Neutrophil (primary cell): Measurements from ENCODE around the gene WASF1.
"Not testable (repeated sequence)": the region's sequence is repeated elsewhere in the genome, so short reads cannot be mapped to it uniquely, and the experiment has no call there.

Experiments
- H3K27ac ChIP-seq: fragments of 200-600 bp; sonication (generic); 2 replicates; pipeline ENCODE4 v1.5.1; 2016; ENCODE audit warnings: mild to moderate bottlenecking, moderate library complexity
- H3K27me3 ChIP-seq: fragments of 200-600 bp; sonication (generic); 2 replicates; pipeline ENCODE4 v1.6.0; 2016; ENCODE audit warnings: mild to moderate bottlenecking
- H3K36me3 ChIP-seq: fragments of 200-600 bp; sonication (generic); 2 replicates; pipeline ENCODE4 v1.5.1; 2017
- H3K4me1 ChIP-seq, 2 experiments: fragments of 200-600 bp in 1 of 2; sonication (generic) in 1 of 2; 1 replicate in 1 of 2; 2 replicates in 1 of 2; pipeline versions ENCODE4 v1.5.1 to v1.6.1; 2013 to 2016; ENCODE audit warnings: low read depth in 1 of 2, low read length in 1 of 2, mild to moderate bottlenecking in 1 of 2, moderate library complexity in 1 of 2; ENCODE audit not compliant: control insufficient read depth in 1 of 2, insufficient read depth in 1 of 2
- H3K4me3 ChIP-seq, 2 experiments: fragments of 200-600 bp in 1 of 2; sonication (generic) in 1 of 2; 1 replicate in 1 of 2; 2 replicates in 1 of 2; pipeline ENCODE4 v1.5.1; 2013 to 2016; ENCODE audit warnings: low read depth in 1 of 2, low read length in 1 of 2, mild to moderate bottlenecking in 1 of 2, moderate library complexity in 1 of 2
- H3K9me3 ChIP-seq: fragments of 200-600 bp; sonication (generic); 2 replicates; pipeline ENCODE4 v1.5.1; 2016
- TF ChIP-seq, protein P1 (sequence below): fragments of 200-600 bp; sonication (generic); IDR thresholded peaks from 2 replicates; pipeline ENCODE4 v1.5.1; 2016; ENCODE audit warnings: antibody characterized with exemption

The WASF1 gene

DNA sequence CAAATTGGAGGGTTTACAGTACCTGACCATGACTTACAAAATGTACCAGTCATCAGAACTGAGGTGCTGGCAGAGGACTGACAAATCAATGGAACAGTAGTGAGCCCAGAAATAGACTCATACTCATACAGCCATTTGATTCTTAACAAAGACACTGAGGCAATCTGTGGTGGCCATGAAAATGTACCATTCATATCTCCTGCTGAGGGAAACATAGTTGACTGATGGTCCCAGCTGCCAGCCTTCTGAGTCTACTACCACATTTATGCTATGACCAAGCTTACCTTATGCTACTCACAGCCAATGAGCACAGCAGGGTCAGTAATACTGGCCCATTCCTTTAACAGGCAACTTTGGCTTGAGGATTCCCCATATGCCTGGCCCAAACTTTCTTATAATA lies 88.6 kb downstream of the WASF1 start:
- no peaks in the 10 kb centered on the region for H3K27me3 ChIP-seq
- no peak overlapping the region for H3K27ac ChIP-seq
- TF ChIP-seq, protein P1, sequence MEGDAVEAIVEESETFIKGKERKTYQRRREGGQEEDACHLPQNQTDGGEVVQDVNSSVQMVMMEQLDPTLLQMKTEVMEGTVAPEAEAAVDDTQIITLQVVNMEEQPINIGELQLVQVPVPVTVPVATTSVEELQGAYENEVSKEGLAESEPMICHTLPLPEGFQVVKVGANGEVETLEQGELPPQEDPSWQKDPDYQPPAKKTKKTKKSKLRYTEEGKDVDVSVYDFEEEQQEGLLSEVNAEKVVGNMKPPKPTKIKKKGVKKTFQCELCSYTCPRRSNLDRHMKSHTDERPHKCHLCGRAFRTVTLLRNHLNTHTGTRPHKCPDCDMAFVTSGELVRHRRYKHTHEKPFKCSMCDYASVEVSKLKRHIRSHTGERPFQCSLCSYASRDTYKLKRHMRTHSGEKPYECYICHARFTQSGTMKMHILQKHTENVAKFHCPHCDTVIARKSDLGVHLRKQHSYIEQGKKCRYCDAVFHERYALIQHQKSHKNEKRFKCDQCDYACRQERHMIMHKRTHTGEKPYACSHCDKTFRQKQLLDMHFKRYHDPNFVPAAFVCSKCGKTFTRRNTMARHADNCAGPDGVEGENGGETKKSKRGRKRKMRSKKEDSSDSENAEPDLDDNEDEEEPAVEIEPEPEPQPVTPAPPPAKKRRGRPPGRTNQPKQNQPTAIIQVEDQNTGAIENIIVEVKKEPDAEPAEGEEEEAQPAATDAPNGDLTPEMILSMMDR = no peak
- H3K36me3 ChIP-seq = no peaks in the 10 kb centered on the region
- H3K4me1 ChIP-seq = peaks cover 0 to under 1% of the 10 kb centered on the region in 2 experiments
- H3K9me3 ChIP-seq = no peaks in the 10 kb centered on the region
- no peak overlapping the region for H3K4me3 ChIP-seq

DNA sequence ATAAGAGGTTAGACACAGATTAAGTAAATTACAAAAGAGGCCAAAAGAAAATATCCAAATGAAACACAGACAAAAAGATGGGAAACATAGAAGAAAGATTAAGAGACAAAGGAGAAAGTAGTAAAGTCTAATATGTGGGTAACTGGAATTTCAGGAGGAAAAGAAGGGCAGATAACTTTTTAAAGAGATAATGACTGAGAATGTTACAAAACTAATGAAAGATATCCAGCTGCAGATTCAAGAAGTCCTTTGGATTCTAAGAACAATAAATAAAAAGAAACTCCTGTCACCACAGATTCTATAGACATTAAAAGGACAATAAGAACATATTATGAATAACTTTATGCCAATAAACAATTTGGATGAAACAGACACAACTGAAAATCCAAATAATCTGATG lies 90.1 kb downstream of the WASF1 start:
- H3K36me3 ChIP-seq = no peaks in the 10 kb centered on the region
- H3K27ac ChIP-seq = no peak overlapping the region
- H3K4me3 ChIP-seq = no peak overlapping the region

DNA sequence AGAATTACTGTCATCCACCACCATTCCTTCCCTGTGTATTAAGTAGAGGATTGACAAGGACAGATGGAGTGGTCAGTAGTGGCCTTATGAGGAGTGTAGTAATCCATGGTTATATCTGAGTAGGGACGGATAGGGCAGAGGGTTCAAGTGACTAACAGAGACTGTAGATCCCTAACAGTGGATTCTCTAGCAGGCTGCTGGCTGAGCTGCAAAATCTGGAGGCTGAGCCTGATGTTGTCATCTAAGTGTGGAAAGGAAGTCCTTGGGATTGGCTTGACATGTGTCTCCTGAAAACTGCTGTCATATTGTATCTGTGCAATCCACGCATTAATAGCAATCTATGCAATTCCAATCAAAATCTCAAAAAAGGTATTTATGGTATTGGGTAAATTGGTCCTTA lies 94.2 kb downstream of the WASF1 start:
- no peaks in the 10 kb centered on the region for H3K9me3 ChIP-seq
- no peaks in the 10 kb centered on the region for H3K27me3 ChIP-seq
- TF ChIP-seq, protein P1 = no peak
- no peaks in the 10 kb centered on the region for H3K4me1 ChIP-seq
- no peaks in the 10 kb centered on the region for H3K36me3 ChIP-seq
- no peak overlapping the region for H3K27ac ChIP-seq
- no peak overlapping the region for H3K4me3 ChIP-seq

More for the DNA sequence above, 90.1 kb downstream of the WASF1 start:
- no peaks in the 10 kb centered on the region for H3K9me3 ChIP-seq
- H3K27me3 ChIP-seq = no peaks in the 10 kb centered on the region
- TF ChIP-seq, protein P1 = no peak
- H3K4me1 ChIP-seq = no peaks in the 10 kb centered on the region

DNA sequence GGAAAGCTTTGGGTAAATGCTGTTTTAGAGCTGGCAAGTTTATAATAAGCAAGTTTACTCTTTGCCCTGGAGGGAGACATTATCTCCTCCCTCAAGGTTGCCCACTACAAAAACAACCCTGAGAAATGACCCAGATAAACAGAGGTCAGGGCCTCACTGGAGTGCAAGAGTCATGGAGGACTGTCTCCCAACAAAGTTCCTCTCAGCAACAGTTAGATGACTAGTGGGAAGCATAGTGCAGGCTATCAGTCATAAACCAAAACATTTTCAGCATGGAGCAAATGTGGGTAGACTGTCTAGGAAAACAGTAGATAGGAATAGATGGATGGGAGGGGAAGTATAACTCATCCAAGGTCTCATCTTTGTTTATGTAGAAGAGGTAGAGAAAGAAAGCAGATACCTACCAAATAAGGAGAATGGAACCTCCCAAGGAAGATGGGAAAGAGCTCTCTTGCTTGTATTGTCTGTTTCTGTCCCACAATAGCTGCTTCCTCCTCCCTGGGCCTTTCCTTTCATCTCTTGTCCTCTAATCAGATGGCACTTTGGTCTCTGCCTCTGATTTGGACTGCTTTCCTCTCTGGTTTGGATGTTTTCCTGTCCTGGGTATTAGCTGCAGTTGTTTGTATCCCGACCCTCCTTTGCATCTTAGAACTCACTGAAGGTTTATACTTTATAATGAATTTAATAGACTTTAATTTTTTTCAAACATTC lies 95.4 kb downstream of the WASF1 start:
- no peak overlapping the region for H3K27ac ChIP-seq

DNA sequence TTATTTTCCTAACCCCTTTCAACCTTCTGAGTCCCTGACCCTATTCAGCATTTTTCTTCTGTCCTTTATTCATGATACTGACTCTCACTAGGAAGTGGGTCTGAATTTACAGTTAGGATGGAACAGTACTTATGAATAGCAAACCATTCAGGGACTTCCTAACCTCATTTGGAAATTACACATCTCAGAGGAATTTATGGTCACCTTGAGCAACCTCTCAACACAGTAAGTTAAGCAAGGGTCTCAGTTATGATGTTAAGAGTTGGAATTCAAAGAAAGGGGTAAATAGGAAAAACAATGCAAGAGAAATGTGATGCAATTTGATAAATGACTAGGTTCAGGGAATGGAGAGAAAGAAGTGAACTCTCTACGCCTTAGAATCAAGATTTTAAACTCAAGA lies 104.1 kb downstream of the WASF1 start:
- no peak overlapping the region for H3K4me3 ChIP-seq
- TF ChIP-seq, protein P1 = no peak
- no peaks in the 10 kb centered on the region for H3K36me3 ChIP-seq
- no peak overlapping the region for H3K27ac ChIP-seq
- no peaks in the 10 kb centered on the region for H3K27me3 ChIP-seq
- H3K4me1 ChIP-seq = no peaks in the 10 kb centered on the region
- no peaks in the 10 kb centered on the region for H3K9me3 ChIP-seq

More for the DNA sequence above, 95.4 kb downstream of the WASF1 start:
- Histone ChIP-seq H3K4me3 (no peak overlapping the region), H3K27me3 (no peaks in the 10 kb centered on the region), H3K4me1 (no peaks in the 10 kb centered on the region), H3K36me3 (no peaks in the 10 kb centered on the region), H3K9me3 (no peaks in the 10 kb centered on the region)
- TF ChIP-seq, protein P1 = no peak

DNA sequence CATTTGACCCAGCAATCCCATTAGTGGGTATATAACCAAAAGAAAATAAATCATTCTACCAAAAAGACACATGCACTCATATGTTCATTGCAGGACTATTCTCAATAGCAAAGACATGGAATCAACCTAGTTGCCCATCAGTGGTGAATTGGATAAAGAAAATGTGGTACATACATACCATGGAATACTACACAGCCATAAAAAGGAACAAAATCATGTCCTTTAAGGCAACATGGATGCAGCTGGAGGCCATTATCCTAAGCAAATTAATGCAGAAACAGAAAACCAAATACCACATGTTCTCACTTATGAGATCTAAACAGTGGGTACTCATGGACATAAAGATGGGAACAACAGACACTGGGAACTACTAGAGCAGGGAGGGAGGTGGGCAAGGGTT lies 106.0 kb downstream of the WASF1 start:
- H3K27ac ChIP-seq, H3K4me3 ChIP-seq, H3K9me3 ChIP-seq: not testable (repeated sequence)

More for the DNA sequence above, 106.0 kb downstream of the WASF1 start:
- H3K27me3 ChIP-seq, H3K36me3 ChIP-seq, H3K4me1 ChIP-seq: not testable (repeated sequence)
